ENCODE measurements around the gene C19orf47.
"Not testable (repeated sequence)": the region's sequence is repeated elsewhere in the genome, so short reads cannot be mapped to it uniquely, and the experiment has no call there.

Gene C19orf47

DNA sequence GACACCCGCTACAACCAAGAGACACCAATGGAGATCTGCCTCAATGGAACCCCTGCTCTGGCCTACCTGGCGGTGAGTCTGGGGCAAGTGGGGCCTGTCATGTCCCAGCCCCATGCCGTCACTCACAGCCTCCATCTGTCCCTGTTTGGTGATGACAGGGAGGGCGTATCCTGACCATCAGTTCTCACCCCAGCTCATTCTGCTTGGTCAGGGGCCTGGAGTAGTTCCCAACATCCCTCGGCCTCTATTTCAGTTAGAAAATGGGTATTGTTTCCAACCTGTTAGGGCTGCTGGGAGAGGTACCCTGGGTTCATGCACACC, 23.6 kb upstream of the C19orf47 start:
- H3K27ac ChIP-seq = no peak overlapping the region

DNA sequence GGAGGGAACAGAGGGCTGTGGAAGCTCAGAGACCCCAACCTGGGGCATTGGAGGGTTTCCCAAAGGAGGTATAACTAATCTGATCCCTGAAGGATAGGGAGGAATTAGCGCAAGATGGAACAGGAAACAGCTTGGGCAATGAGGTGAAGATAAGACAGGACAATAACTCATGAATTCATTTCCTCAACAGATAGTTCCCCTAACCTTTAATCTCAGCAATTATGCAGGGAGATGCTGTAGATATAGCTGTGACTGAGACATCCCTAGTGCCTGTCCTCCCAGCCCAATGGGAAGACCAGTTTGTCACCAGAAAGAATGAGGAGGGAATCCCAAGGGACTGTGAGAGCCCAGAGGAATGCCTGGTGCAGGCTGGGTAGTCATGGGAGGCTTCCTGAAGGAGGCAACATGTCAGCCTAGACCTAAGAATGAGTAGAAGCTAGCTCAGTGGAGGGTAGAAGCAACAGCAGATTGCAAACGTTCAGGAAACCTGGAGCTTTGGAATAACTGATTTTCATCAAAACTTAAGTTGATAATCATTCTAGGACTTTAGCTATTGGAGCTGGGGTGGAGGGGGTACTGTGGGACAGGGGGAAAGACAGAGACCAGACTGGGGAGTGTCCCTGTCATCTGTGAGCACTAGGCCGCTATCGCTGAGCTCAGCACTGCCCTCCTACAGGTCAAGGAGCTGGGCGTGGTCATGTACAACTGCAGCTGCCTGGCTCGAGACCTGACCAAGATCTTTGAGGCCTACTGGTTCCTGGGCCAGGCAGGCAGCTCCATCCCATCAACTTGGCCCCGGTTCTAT, 23.0 kb upstream of the C19orf47 start:
- H3K27ac ChIP-seq = no peak overlapping the region

More for the DNA sequence above, 23.6 kb upstream of the C19orf47 start:
- TF ChIP-seq, protein P1, sequence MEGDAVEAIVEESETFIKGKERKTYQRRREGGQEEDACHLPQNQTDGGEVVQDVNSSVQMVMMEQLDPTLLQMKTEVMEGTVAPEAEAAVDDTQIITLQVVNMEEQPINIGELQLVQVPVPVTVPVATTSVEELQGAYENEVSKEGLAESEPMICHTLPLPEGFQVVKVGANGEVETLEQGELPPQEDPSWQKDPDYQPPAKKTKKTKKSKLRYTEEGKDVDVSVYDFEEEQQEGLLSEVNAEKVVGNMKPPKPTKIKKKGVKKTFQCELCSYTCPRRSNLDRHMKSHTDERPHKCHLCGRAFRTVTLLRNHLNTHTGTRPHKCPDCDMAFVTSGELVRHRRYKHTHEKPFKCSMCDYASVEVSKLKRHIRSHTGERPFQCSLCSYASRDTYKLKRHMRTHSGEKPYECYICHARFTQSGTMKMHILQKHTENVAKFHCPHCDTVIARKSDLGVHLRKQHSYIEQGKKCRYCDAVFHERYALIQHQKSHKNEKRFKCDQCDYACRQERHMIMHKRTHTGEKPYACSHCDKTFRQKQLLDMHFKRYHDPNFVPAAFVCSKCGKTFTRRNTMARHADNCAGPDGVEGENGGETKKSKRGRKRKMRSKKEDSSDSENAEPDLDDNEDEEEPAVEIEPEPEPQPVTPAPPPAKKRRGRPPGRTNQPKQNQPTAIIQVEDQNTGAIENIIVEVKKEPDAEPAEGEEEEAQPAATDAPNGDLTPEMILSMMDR (conservative IDR thresholded peaks at IDR 0.05) = no peak

DNA sequence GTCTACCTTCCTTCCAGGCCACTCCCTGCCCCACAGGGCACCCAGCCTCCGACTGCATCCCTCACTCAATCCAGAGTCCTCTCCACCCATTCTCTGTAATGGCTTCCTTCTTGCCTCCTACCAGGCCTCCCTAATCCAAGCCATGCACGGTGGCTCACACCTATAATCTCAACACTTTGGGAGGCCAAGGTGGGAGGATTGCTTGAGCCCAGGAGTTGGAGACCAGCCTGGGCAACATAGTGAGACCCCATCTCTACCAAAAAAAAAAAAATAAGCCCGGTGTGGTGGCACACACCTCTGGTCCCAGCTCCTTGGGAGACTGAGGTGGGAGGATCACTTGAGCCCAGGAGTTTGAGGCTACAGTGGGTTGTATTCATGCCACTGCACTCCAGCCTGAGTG, 22.1 kb upstream of the C19orf47 start:
- not testable (repeated sequence) for H3K27ac ChIP-seq

More for the DNA sequence above, 23.0 kb upstream of the C19orf47 start:
- TF ChIP-seq, protein P1 (conservative IDR thresholded peaks at IDR 0.05) = no peak

DNA sequence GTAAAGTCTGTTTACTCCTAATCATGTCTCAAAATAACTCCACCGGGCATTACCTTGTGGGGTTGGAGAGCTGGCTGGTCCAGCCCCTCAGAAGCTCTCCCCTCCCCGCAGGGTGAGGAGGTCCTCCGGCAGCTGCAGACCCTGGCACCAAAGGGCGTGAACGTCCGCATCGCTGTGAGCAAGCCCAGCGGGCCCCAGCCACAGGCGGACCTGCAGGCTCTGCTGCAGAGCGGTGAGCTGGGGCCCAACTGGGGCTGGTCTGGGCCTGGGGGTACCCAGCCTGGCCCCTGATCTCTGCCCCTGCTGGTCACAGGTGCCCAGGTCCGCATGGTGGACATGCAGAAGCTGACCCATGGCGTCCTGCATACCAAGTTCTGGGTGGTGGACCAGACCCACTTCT, 21.6 kb upstream of the C19orf47 start:
- TF ChIP-seq, protein P1 (conservative IDR thresholded peaks at IDR 0.05) = no peak
- H3K27ac ChIP-seq = no peak overlapping the region

DNA sequence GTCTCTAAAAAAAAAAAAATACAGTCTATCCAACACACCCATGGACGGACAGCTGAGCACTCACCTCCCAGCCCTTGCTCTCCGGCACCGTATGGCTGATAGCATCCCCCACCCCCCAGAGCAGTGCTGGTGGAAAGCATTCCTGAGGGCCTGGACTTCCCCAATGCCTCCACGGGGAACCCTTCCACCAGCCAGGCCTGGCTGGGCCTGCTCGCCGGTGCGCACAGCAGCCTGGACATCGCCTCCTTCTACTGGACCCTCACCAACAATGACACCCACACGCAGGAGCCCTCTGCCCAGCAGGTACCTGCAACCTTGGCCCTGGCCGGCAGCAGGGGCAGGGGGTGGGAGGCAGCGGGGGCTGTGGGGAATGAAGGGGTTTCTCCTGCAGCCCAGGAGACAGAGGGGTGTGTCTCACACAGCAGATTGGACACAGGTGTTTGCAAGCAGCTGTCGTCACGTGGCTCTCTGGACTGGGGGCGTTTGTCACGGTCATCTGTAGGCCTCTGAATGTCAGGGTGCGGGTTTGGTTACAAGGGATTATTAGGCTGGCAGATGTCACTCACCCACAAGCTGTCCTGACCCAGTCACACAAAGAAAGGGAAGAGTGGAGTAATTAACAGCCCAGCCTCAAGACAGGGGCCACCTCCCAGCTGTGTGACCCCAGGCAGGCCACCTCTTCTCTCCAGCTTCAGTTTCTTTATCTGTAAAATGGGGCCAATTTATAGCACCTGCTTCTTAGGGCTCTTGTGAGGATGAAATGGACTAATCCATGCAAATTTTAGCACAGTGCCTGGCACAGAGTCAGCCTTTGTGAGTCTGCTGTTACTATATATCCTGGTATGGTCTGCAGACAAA, 19.6 kb upstream of the C19orf47 start:
- no peak overlapping the region for H3K27ac ChIP-seq
- TF ChIP-seq, protein P1 (conservative IDR thresholded peaks at IDR 0.05) = no peak

DNA sequence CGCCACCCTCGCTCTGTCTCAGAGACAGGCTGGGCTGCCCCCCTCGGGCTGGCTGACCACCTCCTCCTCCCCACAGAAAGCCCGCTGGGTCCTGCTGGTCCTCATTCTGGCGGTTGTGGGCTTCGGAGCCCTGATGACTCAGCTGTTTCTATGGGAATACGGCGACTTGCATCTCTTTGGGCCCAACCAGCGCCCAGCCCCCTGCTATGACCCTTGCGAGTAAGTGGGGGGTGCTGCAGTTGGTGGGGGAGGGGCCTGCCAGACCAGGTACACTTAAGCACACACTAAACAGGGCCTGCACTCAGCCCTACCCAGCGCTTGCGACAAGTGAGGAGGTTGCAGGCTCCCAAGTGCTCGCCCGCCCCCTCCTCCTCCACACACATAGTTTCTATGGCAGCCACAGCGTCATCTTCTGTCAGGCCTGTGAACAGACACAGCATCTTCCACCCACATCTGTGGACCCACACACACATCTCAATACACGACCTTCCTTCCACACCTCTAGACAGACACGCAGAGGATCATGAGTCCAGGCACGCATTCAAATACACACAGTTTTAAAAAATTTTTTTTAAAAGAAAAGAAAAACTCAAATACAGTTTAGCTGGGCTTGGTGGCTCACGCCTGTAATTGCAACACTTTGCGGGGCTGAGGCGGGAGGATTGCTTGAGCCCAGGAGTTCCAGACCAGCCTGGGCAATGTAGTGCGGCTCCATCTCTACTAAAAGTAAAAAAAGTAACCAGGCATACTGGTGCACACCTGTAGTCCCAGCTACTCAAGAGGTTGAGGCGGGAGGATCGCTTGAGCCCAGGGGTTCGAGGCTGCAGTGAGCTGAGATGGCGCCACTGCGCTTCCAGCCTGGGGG, 18.7 kb upstream of the C19orf47 start:
- TF ChIP-seq, protein P1 (conservative IDR thresholded peaks at IDR 0.05) = no peak
- H3K27ac ChIP-seq = no peak overlapping the region

DNA sequence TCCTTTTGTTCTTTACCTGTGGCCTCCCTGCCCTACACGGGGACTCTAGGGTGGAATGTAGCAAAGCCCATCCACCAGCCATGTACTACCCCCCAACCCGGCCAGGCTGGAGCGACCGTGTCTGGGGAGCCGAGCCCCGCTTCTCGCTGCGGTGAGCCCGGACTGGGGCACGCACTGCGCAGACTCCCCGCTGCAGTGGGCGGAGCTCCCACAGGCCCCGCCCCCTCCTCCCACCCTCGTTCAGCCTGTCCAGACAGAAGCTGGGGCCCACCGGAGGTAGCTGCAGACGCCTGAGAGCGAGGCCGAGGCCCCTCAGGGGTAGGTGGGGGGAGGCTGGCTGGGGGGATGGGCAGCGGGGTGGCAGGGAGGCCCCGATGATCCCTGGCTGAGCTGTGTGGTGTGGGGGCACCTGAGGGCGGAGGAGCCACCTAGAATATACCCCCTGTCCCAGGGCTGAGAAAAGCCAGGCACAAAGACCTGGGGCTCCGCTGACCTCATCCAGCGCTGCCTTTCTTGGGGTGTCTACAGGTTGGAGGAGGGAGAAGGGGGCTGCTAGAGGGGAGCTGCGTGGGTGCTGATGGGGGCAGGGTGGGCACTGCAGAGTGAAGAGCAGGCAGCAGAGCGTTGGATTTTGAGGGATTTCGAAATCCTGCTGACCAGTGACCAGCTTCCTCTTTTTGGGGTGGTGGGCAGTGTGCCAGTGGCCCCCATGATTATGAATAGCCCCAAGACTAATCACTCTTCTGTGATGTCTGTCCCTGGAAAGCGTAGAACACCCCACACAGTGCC, 17.6 kb upstream of the C19orf47 start:
- TF ChIP-seq, protein P1 (conservative IDR thresholded peaks at IDR 0.05) = no peak
- no peak overlapping the region for H3K27ac ChIP-seq

Measured in VCaP (cell line).